Subcutaneous abdominal adipose tissue (tissue), 5 donors: ENCODE data around the gene RBFA.
"Not testable (repeated sequence)": the region's sequence is repeated elsewhere in the genome, so short reads cannot be mapped to it uniquely, and the experiment has no call there.

ENCODE experiments used
- H3K27ac ChIP-seq: one replicate; pipeline ENCODE4 v1.7.0; 2013; ENCODE audit warnings: low read depth, mild to moderate bottlenecking, inconsistent platforms, low read length, moderate library complexity
- H3K27me3 ChIP-seq, 5 donors: one replicate each; pipeline ENCODE4 v1.7.0; 2013; ENCODE audit warnings: low read length in 5 of 5, inconsistent platforms in 1 of 5; ENCODE audit not compliant: control insufficient read depth in 5 of 5, insufficient read depth in 4 of 5
- H3K36me3 ChIP-seq, 5 donors: one replicate each; pipeline ENCODE4 v1.7.0; 2013; ENCODE audit warnings: low read length in 5 of 5; ENCODE audit not compliant: control insufficient read depth in 5 of 5, insufficient read depth in 5 of 5
- H3K4me1 ChIP-seq, 5 donors: one replicate each; pipeline ENCODE4 v1.7.0; 2013; ENCODE audit warnings: low read length in 5 of 5, mild to moderate bottlenecking in 3 of 5, moderate library complexity in 1 of 5; ENCODE audit not compliant: control insufficient read depth in 5 of 5, insufficient read depth in 5 of 5
- H3K4me3 ChIP-seq, 5 donors: one replicate each; pipeline ENCODE4 v1.7.0; 2013; ENCODE audit warnings: low read length in 5 of 5, low read depth in 1 of 5
- H3K9ac ChIP-seq, 5 donors: one replicate each; pipeline ENCODE4 v1.7.0; 2013; ENCODE audit warnings: low read length in 5 of 5, mild to moderate bottlenecking in 4 of 5, moderate library complexity in 3 of 5
- H3K9me3 ChIP-seq, 5 donors: one replicate each; pipeline ENCODE4 v1.7.0; 2013; ENCODE audit warnings: low read length in 5 of 5; ENCODE audit not compliant: control insufficient read depth in 5 of 5
- donor health status: healthy.
- donor health status: healthy.
- donor health status: healthy.
- donor health status: healthy.
- donor health status: healthy.

Gene RBFA

DNA sequence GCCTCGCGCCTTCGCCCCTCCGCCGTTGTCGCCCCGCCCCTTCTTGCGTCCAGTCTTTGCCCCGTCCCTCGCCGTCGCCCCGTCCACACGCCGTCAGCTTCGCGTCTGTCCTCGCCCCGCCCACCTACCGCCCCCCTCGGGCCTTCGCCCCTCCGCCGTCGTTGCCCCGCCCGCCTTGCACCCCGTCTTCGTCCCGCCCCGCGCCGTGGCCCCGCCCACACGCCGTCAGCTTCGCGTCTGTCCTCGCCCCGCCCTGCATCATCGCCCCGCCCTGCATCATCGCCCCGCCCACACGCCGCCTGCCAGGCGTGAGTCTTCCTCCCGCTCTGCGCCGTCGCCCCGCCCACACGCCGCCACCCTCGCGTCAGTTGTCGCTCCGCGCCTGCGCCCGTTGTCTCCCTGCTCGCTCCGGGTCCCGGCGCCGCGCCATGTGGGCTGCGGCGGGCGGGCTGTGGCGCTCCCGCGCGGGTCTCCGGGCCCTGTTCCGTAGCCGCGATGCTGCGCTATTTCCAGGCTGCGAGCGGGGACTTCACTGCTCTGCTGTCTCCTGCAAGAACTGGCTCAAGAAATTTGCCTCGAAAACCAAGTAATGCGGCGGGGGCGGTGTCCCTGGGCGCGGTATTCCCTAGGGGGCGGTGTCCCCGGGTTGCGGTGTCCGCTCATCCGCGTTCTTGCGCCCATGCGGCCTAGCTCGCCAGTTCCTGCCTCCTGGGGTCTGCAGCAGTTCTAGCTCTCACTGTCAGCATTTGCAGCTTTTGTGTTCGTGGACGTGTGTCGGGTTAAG, at the start of gene RBFA:
Gene RBFA, plus strand, starts transcription at position 367 of the 784 bp plus-strand sequence. Its CDS starts 62 bp downstream, at position 429.
- Histone ChIP-seq H3K4me1 (peaks cover 9 to 25% (median 22%) of the 10 kb centered on the region in 5 donors), H3K9ac (peak within 1 kb of the TSS; percentile 48 to 83 (median 81)), H3K4me3 (peak within 1 kb of the TSS; percentile 82 to 95 (median 84)), H3K9me3 (peaks cover 0 to 10% (median 0%) of the 10 kb centered on the region in 5 donors), H3K27me3 (no peaks in the 10 kb centered on the region), H3K36me3 (peaks cover 4 to 16% (median 10%) of the 10 kb centered on the region in 5 donors), H3K27ac (peak within 1 kb of the TSS; percentile 86)

DNA sequence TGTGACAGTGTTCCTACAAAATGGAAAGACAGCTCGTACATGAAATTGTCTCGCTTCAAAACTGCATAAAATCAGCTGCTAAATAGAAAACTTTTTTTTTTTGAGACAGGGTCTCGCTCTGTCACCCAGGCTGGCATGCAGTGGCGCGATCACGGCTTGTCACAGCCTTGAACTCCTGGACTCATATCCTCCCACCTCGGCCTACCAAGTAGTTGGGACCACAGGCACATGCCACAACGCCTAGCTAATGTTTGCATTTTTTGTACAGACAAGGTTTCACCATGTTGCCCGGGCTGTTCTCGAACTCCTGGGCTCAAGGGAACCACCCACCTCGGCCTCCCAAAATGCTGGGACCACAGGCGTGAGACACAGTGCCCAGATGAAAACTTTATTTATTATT, 49.1 kb upstream of the RBFA start:
- H3K27ac ChIP-seq = no peak overlapping the region
- H3K9ac ChIP-seq = no peak overlapping the region
- H3K36me3 ChIP-seq = peaks cover 0 to 17% (median 6%) of the 10 kb centered on the region in 5 donors
- H3K27me3 ChIP-seq = no peaks in the 10 kb centered on the region
- H3K9me3 ChIP-seq = no peaks in the 10 kb centered on the region
- peaks cover 5 to 37% (median 32%) of the 10 kb centered on the region in 5 donors for H3K4me1 ChIP-seq
- no peak overlapping the region for H3K4me3 ChIP-seq

GRCh38 chr18:79986726-79987125, 47.5 kb upstream of the RBFA start:
- Histone ChIP-seq H3K27me3 (no peaks in the 10 kb centered on the region), H3K9me3 (no peaks in the 10 kb centered on the region), H3K36me3 (peaks cover 0 to 17% (median 6%) of the 10 kb centered on the region in 5 donors), H3K4me3 (peak overlapping the region in 3 of 5 donors; percentile 7 to 97 (median 17)), H3K9ac (peak overlapping the region in 4 of 5 donors; percentile 34 to 52 (median 40)), H3K4me1 (peaks cover 5 to 37% (median 32%) of the 10 kb centered on the region in 5 donors), H3K27ac (peak overlapping the region; percentile 46)

GRCh38 chr18:79987566-79987965, 46.7 kb upstream of the RBFA start:
- Histone ChIP-seq H3K27ac (peak overlapping the region; percentile 90), H3K9me3 (no peaks in the 10 kb centered on the region), H3K36me3 (peaks cover 0 to 13% (median 6%) of the 10 kb centered on the region in 5 donors), H3K9ac (peak overlapping the region; percentile 3 to 80 (median 75)), H3K27me3 (no peaks in the 10 kb centered on the region), H3K4me1 (peaks cover 5 to 35% (median 29%) of the 10 kb centered on the region in 5 donors), H3K4me3 (peak overlapping the region; percentile 71 to 99 (median 89))

GRCh38 chr18:79988071-79988450, 46.2 kb upstream of the RBFA start:
- peak overlapping the region; percentile 90 for H3K27ac ChIP-seq

GRCh38 chr18:79988451-79989194, 45.6 kb upstream of the RBFA start, which contains the start of gene TXNL4A:
TXNL4A (minus strand) TSS chr18:79988563; CDS start chr18:79988392, 171 bp downstream.
- Histone ChIP-seq H3K4me3 (peak within 1 kb of the TSS; percentile 84 to 99 (median 89)), H3K27me3 (no peaks in the 10 kb centered on the region), H3K9me3 (no peaks in the 10 kb centered on the region), H3K4me1 (peaks cover 5 to 27% (median 23%) of the 10 kb centered on the region in 5 donors), H3K36me3 (peaks cover 0 to 12% (median 6%) of the 10 kb centered on the region in 5 donors), H3K27ac (peak within 1 kb of the TSS; percentile 90), H3K9ac (peak within 1 kb of the TSS; percentile 3 to 85 (median 75))

More at GRCh38 chr18:79988071-79988450, 46.2 kb upstream of the RBFA start:
- Histone ChIP-seq H3K9me3 (no peaks in the 10 kb centered on the region), H3K27me3 (no peaks in the 10 kb centered on the region), H3K36me3 (peaks cover 0 to 12% (median 6%) of the 10 kb centered on the region in 5 donors), H3K9ac (peak overlapping the region; percentile 3 to 80 (median 75)), H3K4me3 (peak overlapping the region; percentile 71 to 99 (median 89)), H3K4me1 (peaks cover 5 to 30% (median 26%) of the 10 kb centered on the region in 5 donors)

- H3K27ac ChIP-seq = peak overlapping the region; percentile 90
These were observed 45.1 kb upstream of the RBFA start for GRCh38 chr18:79989195-79989497.

DNA sequence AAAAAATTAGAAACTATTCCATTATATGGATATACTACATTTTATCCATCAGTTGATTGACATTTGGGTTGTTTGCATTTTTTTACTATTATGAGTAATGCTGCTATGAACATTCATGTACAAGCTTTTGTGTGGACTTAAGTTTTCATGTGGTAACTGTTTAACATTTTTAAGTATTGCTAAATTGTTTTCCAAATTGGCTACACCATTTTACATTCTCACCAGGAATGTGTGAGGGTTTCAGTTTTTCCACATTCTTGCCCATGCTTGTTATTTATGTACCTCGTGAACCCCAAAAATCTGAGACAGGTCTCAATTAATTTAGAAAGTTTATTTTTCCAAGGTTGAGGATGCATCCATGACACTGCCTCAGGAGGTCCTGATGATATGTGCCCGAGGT, 42.7 kb upstream of the RBFA start:
- Histone ChIP-seq H3K4me1 (peaks cover 5 to 24% (median 20%) of the 10 kb centered on the region in 5 donors), H3K4me3 (no peak overlapping the region), H3K27ac (no peak overlapping the region), H3K36me3 (no peaks in the 10 kb centered on the region), H3K27me3 (no peaks in the 10 kb centered on the region), H3K9me3 (no peaks in the 10 kb centered on the region), H3K9ac (no peak overlapping the region)

More at GRCh38 chr18:79989195-79989497, 45.1 kb upstream of the RBFA start:
- H3K4me1 ChIP-seq = peaks cover 5 to 27% (median 23%) of the 10 kb centered on the region in 5 donors
- peaks cover 0 to 12% (median 5%) of the 10 kb centered on the region in 5 donors for H3K36me3 ChIP-seq
- peak overlapping the region in 3 of 5 donors; percentile 64 to 85 (median 84) for H3K9ac ChIP-seq
- no peaks in the 10 kb centered on the region for H3K27me3 ChIP-seq
- no peaks in the 10 kb centered on the region for H3K9me3 ChIP-seq
- H3K4me3 ChIP-seq = peak overlapping the region; percentile 84 to 99 (median 89)

- H3K9ac ChIP-seq, H3K27ac ChIP-seq, H3K4me1 ChIP-seq, H3K27me3 ChIP-seq, H3K4me3 ChIP-seq, H3K9me3 ChIP-seq, H3K36me3 ChIP-seq: not testable (repeated sequence)
These were observed 34.5 kb upstream of the RBFA start for GRCh38 chr18:79999701-80000100.
